ENCODE measurements around the gene ITSN1.
"Not testable (repeated sequence)": the region's sequence is repeated elsewhere in the genome, so short reads cannot be mapped to it uniquely, and the experiment has no call there.

Gene ITSN1

DNA sequence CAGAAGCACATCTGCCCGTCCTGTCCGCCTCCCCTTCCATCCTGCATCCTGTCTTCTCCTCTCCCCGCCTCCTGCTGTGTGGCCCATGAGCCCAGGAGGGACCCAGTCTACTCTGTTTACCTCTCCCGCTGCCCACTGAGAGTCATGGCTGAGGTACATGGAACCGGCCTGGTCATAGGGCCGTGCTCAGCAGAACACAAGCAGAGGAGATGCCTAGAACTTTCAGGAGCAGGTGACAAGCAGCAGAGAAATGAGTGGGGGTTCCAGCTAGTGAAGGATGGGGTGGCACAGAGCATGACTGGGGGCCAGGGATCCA, 202.5 kb downstream of the ITSN1 start:
- no peak for DNase-seq

DNA sequence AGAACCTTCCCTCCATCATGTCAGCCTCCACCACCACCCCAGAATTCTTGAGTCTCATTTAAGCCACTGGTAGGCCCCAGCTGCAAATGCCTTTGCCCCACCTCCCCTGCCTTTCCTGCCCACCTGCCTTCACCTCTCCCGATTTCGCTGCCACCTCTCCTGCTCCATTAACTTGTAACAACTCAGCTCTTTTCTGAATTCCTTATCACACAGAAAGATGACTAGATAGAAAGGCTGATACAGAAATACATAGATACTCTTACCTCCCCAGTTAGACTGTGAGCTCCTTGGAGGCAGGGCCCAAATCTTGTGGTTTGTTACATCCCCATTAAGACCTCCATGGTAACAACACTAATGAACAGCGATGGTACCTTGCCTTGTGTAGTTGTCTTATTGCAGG, 203.8 kb downstream of the ITSN1 start:
- no peak for DNase-seq

DNA sequence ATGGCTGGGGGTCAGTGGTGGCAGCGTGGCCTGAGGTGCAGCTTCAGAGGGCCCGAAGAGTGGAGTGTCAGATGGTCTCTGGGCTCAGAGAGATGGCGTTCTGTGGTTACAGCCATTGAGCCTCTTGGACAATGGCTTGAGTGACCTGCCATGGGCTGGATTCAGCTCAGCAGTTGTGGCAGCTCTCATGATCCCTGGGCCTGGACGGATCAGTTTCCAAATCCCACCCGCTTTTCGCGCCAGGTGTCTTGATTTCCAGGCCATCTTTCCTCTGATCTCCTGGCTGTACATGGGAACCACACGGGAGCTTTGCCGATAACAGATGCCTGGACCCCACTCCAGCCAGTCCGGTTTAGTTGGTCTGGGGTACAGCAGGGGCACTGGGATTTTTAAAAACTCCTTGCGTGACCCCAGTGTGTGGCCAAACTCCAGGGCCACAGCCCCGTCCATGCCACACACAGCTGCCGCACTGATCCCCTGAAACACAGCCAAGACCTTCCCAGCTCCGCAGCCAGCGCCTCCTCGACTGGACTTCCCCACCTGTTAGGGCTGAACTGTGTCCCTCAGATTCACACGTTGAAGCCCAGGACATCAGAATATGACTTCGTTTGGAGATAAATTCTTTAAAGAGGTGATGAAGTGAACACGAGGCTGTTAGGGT, 205.4 kb downstream of the ITSN1 start:
- DNase-seq, result no peak

DNA sequence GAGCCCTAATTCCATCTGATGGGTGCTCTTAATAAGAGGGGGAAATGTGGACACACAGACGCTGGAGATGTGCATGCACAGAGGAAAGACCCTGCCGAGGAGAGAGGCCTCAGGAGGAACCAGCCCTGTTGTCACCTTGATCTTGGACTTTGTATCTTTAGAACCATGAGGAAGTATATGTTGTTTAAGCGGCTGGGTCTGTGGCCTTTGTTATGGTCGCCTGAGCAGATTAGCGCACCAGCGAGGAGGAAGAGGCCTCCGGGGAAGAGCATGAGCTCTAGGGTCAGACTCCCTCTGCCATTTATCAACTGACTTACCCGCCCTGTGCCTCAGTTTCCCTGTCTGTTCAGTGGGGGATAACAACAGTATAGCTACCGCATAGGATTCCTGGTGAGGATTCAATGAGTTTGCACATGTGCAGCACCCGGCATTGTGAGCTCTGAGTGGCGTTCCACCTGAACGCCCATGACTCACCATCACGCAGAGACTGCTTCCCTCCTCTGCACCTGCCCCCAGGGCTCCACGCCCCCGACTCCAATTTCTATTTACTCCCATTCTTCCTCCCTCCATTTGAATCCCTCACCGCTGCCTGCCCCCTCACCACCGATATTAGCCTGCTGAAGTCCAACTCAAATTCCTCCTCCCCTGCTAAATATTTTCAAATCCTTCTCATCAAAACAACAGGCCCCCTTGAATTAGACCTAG, 206.1 kb downstream of the ITSN1 start:
- DNase-seq, result no peak

DNA sequence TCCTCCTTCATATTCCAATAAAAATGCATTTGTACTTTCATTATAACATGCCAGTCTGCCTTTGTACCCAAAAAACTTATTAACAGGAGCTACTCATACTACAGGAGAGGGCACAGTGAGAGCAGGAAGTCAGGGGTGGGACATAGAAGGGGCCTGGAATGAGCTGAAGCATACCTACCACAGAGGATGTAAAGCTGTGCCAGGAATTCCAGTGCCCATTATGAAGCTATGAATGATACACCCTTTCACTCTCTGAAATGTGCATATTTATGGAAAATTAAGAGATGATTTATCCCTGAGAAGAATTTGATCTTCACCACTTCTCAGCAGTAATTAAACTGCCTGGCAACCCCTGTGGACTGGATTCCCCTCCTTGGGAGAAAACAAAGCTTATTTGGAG, 207.5 kb downstream of the ITSN1 start:
- DNase-seq, result no peak

DNA sequence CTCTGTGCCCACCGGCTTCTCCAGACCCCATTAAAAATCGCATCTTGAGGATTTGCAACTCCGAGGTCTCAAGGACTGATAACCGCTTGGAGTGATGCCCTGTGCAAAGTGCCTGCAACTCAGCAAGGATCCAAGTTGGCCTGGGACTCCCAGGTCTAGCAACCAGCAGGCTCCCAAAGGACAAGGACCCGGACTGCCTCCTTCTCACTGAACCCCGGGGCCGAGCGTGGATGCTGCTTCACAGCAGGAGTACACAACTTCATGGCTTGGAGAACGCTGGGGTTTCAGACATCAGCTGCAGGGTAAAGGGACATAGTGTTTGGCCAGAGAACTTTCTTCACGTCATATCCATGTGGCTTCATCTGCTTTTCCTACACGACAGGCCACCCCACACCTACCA, 208.1 kb downstream of the ITSN1 start:
- no peak for DNase-seq

DNA sequence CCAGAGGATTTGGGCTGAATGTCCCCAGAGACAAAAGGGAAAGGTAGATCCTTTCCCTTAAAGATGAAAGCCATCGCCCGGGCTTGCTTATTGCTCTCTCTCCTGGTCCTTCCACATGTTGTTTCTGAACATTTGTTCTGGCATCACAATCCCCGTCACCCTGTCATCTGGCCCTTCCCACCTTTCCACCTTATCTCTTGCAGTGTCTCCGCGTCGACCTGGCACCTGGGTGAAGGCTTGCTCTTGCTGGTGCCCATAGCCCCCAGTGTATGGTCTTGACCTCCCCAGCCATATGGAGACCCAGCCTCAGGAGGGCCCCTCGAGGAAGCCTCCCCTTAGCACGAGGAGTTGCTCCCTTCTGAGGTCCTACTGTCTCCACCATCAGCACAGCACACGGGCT, 208.7 kb downstream of the ITSN1 start:
- DNase-seq, result no peak

DNA sequence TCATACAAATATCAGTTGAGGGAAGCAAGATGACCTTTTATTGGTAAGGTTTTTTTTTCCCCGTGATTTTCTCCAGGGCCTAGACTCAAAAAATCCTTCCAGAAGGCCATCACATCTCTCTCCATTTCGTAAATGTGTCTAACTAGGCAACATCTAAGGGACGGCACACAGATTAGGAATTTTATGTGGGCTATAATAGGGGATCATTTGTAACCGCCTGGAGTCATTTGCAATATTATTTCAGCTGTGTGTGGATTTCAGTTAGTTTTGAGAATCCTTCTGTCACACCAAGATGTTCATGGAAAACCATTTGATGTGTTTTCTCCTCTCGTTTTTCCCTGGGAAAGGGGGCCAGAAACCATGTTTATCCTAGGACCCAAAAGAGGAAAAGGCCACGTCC, 210.2 kb downstream of the ITSN1 start:
- no peak for DNase-seq

DNA sequence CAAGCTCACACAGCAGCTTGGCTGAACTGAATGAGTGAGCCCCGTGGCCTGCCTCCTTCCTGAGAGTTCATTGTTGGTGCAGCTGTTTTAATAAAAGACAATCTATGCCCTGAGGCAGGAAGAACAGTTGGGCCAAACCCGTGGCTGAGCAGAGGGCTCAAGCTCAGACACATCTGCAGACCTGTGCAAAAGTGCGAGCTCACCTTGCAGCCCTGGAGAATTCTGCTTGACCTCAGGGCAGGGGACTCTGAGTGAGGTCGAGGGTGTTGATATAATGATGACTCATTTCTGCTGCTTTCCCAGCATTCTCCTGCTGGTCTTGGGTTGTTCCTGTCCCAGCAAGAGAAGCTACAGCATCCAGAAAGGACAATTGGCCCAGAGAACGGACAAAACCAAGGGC, 212.3 kb downstream of the ITSN1 start:
- DNase-seq, result no peak

DNA sequence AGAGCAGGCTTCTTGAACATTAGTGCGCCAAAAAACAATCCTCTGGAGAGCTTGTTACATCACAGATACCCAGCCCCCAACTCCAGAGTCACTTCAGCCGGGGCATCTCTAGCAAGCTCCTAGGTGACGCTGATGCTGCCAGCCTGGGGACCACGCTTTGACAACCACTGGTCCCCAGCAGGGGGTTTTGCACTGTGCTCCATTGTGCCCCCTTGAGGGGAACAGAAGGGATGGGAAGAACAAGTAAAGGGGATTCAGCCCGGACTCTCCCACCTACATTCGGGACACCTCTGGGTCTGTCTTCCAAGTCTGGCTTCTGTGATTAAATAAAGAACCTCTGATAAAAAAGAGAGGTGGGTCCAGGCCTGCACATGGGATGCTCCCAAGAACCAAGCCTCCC, 212.9 kb downstream of the ITSN1 start:
- no peak for DNase-seq

DNA sequence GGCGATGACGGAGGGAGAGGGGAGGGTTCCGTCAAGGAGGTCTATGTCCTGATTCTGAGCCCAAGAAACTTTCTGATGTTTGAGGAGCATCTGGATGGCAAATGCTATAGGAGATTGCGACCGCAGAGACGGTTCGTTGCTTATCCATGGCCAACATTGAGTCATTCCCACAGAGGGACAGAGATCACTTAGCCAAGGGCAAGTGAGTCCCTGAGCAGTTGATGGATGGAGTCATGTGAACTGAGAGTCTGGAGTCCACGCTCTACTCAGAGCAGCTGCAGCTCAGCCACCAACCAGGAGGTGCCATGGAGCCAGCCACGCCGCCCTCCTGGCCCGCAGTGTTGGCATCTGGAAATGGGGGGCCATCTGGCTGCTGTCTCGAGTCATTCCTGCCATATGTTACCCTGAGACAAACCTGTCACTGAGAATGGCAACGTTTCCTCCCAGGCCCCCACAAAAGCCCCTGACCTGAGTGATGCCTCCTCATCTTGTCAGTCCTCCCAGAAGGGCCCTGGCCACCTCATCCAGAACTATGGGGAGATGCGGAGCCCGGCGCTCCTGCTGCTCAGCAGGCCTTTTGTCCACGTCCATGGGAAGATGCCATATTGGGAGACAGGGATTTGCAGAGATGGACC, 214.7 kb downstream of the ITSN1 start:
- no peak for DNase-seq

DNA sequence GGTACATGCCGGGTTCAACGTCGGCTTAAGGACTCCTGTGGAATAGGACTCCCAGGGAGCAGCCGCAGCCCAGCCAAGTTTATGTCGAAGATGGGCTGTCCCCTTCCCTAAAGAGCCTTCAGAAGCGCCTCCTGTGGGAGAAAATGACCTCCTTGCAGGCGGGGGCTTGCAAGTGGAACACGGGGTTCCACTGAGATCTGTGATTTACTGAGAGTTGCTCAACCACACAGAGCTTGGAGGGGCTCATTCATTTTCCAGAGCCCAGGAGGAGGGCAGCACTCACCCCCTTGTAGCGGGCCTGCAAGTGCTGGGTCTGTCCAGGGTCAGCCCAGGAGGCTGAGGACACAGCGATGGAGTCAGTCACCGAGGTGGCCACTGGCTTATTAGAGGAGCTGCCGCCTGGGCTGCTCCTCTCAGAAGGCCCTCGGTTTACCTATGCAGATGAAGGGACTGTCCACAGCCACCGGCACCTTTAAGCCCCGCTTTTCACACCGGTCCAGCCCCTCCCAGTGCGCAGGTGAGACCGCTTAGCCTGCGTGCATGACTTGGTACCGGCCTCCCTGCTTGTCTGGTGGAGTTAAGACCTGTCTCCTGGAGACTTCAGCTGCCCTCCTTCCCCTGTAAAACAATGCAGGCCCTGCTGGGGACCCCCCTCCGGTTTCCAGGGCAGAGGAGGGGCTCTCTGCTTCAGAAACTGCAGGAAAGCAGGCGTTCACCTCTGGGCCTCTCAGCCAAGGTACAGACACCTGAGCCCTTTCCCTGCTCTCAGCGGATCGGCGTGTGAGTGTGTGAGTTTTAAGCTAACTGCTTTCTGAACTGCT, 215.8 kb downstream of the ITSN1 start:
- no peak for DNase-seq

DNA sequence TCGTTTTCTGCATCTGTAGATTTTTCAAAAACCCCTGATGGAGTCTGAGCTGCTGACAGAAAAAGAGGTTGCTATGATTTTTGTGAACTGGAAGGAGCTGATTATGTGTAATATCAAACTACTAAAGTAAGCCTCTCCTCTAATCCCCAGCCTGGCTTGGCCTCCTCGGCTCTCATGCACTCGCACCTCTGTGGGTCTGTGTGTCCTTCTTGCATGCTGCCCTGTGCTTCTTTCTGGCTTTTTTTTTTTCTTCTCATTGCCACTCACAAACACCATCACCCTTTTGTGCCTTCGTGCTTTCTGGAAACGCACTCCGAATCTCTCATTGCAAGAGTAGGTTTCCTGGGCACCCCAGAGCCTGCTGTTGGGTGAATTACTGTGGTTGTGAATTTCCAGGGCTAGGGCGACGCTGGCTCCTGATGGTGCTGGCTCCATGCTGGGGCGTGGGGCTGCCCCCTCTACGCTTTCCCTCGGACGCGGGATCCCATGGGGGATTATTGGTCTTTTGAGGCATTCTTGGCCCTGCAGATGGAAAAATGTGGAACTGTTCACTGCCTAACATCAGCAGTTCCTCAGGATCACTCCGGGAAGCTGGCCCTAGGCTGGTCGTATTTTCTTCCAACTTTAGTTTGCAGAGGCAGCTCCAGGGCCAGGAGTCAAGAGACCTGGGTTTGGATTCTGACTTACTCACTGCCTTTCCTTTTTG, 216.5 kb downstream of the ITSN1 start:
- no peak for DNase-seq

DNA sequence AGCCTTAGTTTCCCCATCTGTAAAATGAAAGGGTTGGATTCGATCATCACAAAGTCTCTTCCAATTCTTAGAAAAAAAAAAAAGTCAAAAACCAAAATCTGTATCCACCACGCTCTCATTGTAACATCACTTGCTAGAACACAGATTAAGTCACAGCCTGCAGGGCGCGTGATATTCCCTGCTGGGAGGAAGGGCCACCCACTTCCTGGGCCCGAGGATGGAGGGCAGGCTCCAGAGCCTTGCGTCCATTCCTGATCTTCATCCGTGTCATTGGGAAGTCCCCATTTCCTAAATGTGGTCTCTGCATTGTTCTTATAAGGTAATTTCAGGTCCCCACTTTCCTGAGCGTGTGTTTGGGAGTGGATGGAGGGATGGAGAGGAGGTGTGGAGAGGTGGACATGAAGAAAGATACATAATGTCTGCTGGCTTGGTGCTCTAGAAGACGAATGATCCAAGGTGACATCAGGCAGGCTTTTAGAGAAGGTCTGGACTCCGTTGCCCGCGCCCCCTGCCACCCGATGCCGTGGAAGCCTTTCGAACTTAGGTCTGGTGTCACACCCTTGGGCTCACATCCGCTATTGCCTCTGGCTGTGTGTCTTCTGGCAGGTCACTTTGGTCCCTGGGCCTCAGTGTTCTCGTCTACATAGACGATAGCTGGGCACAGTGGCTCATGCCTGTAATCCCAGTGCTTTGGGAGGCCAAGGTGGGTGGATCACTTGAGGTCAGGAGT, 217.2 kb downstream of the ITSN1 start:
- DNase-seq, result no peak

DNA sequence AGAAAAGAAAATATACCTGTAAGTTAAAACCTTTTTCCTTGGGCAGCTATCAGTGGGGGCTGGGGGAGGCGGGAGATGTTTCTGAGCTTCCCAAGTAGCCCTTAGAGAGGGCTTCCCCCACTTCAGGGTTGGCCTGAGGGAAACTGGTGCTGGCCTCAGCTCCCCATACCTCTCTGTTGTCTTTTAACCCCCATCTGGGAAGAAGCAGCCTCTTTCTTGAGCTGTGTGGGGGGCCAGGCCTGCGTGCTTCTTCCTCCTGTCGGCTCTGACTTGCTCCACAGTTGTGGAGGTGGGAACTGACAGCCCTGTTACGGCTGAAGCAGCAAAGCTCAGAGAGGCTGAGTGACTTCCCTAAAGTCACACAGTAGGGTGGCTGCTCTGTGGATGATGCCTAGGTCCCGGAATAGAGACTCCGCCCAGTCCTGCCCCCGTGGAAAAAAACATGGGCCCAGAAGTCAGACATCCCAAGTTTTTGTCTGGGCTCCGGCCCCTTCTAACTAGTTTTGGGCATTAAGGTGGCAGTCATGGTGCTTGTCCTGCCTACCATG, 218.1 kb downstream of the ITSN1 start:
- DNase-seq, result no peak

DNA sequence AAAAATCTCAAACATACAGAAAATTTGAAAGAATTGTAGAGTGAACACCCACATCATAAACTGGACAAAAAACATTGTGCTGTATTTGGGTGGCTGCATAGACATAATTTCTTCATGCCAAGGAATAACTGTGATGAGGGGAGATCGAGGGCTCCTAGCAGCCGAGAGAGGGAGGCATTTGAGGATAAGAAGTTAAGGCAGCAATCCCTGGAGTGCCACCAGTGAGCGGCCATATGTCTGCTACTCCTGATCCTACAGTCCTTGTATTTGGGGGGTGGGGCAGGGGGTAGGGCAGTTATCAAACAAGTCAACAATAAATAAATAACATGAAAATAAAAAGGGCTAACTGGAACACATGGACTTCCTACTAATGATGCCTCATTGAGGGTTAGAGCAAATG, 218.8 kb downstream of the ITSN1 start:
- DNase-seq, result no peak

DNA sequence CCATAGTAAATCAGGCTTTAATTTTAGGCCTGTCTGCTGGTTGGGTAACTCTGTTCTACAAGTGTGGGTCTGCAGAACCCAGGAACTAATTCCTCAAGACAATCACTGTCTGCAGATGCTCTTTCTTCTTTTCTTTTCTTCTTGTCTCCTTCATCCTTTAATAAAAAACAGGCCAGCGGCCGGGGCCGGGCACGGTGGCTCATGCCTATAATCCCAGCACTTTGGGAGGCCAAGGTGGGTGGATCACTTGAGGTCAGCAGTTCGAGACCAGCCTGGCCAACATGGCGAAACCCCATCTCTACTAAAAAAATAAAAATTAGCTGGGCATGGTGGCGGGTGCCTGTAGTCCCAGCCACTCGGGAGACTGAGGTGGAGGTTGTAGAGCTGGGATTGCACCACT, 220.9 kb downstream of the ITSN1 start:
- not testable (repeated sequence) for DNase-seq

DNA sequence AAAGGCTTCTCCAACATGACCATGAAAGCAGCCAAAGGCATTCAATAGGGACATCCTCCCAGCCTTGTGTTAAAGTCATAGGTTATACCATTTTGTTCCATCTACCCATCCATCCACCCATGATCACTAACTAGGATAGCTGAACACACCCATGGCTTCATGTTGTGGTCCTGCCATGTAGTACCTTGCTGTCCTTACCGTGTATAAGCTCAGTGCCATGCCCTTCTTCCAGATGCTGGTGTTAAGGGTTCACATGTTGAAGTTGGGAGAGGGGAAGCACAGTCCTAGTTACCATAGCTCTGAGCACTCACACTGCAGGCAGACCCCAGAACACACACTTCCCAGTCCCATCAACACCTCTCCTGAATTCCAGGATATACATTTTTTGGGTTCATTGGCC, 221.8 kb downstream of the ITSN1 start:
- DNase-seq, result no peak

DNA sequence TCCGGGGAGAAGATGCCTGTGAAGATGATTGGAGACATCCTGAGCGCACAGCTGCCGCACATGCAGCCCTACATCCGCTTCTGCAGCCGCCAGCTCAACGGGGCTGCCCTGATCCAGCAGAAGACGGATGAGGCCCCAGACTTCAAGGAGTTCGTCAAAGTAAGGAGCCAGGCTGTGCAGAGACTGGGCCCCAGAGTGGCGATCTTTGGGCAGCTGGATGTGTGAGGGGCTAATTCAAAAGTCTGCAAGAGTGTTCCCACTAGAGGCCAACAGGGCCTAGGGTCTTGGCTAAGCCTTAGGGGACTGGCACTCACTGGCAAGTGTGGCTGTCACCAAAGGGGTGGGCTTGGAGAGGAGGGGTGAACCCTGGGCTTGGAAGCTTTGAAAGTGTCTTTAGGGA, 222.9 kb downstream of the ITSN1 start:
- no peak for DNase-seq

DNA sequence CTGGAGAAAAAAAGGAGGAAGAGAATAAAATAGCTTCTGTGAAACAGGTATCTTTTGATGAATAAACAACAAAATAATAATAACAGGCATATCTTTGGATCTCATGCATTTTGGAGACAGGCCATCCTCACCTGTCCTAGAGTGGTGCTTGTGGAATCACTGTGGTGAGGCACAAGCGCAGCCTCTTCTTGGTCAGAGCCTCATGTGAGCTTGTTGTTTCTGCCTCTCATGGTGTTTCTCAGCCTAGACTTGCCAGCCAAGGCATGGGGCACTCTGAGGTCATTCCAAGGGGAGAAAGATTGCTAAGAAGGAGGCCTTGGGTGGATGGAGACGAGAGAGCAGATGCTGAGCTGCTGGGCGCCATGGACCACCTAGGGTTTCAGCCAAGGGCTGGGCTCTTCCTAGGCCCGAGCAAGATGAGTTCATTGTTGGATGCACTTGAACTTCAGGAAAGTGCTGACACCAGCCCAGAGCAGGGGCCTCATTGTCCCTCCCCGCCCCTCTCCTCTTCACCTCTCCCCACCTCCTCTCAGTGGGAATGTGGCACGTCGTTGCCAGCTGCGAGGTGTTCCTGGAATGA, 223.8 kb downstream of the ITSN1 start:
- DNase-seq, result no peak

DNA sequence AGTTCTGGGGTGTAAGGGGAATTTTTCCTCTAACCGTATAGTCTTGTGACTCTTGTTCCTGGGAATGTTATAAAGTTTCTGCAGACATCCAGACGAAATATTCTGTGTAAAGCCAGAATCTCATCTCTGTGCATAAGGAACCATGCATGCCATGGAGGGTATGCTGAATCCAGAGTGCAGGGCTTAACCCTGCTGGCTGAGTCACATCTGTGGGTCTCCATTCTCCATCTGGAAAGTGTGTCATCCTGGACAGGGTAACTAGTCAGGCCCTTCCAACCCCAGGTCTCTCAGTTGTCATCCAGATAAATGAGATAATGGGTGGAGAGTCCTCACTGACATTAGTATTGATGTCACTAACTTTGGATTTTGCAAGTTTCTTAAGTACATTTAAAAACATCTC, 224.5 kb downstream of the ITSN1 start:
- DNase-seq, result no peak

DNA sequence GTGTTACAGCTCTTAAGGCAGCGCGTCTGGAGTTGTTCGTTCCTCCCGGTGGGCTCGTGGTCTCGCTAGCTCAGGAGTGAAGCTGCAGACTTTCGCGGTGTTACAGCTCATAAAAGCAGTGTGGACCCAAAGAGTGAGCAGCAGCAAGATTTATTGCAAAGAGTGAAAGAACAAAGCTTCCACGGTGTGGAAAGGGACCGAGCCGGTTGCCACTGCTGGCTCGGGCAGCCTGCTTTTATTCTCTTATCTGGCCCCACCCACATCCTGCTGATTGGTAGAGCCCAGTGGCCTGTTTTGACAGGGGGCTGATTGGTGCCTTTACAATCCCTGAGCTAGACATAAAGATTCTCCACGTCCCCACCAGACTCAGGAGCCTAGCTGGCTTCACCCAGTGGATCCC, 225.6 kb downstream of the ITSN1 start:
- DNase-seq, result not testable (repeated sequence)
